Cardiac muscle cell (in vitro differentiated cells and primary cell): ENCODE measurements around the gene MCAT. TPM values are rescaled to one million over a fixed set of nuclear protein-coding genes. Genes with fewer than 3 reads are reported as not detected.
A peak's percentile ranks its signal among the peaks of the same experiment; 100 is the strongest.
"Not testable (repeated sequence)": the region's sequence is repeated elsewhere in the genome, so short reads cannot be mapped to it uniquely, and the experiment has no call there.

Experiments used
- DNase-seq, 2 donors: peaks; one replicate each; pipeline versions ENCODE4 v3.0.0 to v3.0.0-alpha.2; 2010 to 2017; ENCODE audit warnings: low read depth in 1 of 2, low spot score in 1 of 2
- H3K27ac ChIP-seq: fragments of 200-600 bp; sonication (generic); 2 replicates; pipeline ENCODE4 v1.5.1; 2016
- H3K27me3 ChIP-seq: fragments of 200-600 bp; sonication (generic); 2 replicates; pipeline ENCODE4 v1.6.0; 2016; ENCODE audit warnings: control low read depth
- H3K36me3 ChIP-seq: fragments of 200-600 bp; sonication (generic); 2 replicates; pipeline ENCODE4 v1.5.1; 2016; ENCODE audit warnings: control low read depth
- H3K4me1 ChIP-seq: fragments of 200-600 bp; sonication (generic); 2 replicates; pipeline ENCODE4 v1.8.1; 2017; ENCODE audit warnings: low read depth, mild to moderate bottlenecking, mixed run types
- H3K4me3 ChIP-seq: fragments of 200-600 bp; sonication (generic); 2 replicates; pipeline ENCODE4 v1.5.1; 2016; ENCODE audit warnings: mild to moderate bottlenecking
- H3K9me3 ChIP-seq: fragments of 200-600 bp; sonication (generic); 2 replicates; pipeline ENCODE4 v1.5.1; 2017; ENCODE audit warnings: low read depth, mild to moderate bottlenecking, control low read depth
- polyA plus RNA-seq: library from polyadenylated mRNA; unstranded; fragments of >200 nt; fragmentation: Nextera tagmentation; extraction: Ambion mirVana; gene quantifications from 2 replicates; pipeline ENCODE4 v1.2.1, GENCODE V29; 2016
- total RNA-seq: library from RNA; depleted of rRNA; stranded (reverse); fragments of >200 nt; gene quantifications from 2 replicates; pipeline ENCODE4 v1.2.3, GENCODE V29; 2016
- TF ChIP-seq, protein P1 (sequence below): IDR thresholded peaks from 2 replicates; pipeline ENCODE4 v1.5.1; 2012; ENCODE audit warnings: low read depth, mild to moderate bottlenecking, low read length

MCAT gene
- total and polyA plus RNA-seq, 2 experiments from 2014 or later, result 46.8 to 47.1 TPM

DNA sequence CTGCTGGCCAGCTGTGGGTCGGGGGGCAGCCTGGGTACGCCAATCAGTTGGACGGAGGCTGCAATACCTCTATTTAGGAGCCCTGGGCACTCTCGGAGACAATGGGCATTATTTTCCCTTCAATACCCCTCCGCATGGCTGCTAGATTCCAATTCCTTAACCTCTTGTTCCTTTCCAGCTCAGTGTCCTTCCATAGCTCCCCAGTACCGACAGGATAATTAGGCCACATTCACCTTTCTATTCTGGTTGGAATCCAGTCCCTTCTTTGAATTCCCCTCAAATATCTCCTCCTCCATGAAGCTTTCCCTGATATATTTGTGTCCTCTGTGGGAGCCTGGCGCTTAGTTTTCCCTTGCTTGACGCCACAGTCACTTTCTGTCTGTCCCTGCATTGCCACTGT, 36.9 kb downstream of the MCAT start:
- TF ChIP-seq, protein P1, sequence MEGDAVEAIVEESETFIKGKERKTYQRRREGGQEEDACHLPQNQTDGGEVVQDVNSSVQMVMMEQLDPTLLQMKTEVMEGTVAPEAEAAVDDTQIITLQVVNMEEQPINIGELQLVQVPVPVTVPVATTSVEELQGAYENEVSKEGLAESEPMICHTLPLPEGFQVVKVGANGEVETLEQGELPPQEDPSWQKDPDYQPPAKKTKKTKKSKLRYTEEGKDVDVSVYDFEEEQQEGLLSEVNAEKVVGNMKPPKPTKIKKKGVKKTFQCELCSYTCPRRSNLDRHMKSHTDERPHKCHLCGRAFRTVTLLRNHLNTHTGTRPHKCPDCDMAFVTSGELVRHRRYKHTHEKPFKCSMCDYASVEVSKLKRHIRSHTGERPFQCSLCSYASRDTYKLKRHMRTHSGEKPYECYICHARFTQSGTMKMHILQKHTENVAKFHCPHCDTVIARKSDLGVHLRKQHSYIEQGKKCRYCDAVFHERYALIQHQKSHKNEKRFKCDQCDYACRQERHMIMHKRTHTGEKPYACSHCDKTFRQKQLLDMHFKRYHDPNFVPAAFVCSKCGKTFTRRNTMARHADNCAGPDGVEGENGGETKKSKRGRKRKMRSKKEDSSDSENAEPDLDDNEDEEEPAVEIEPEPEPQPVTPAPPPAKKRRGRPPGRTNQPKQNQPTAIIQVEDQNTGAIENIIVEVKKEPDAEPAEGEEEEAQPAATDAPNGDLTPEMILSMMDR, result no peak
- Histone ChIP-seq H3K27ac (no peak overlapping the region), H3K4me1 (peaks cover 30% of the 10 kb centered on the region), H3K9me3 (no peaks in the 10 kb centered on the region), H3K36me3 (no peaks in the 10 kb centered on the region), H3K4me3 (no peak overlapping the region), H3K27me3 (peaks cover 18% of the 10 kb centered on the region)
- no peak for DNase-seq

DNA sequence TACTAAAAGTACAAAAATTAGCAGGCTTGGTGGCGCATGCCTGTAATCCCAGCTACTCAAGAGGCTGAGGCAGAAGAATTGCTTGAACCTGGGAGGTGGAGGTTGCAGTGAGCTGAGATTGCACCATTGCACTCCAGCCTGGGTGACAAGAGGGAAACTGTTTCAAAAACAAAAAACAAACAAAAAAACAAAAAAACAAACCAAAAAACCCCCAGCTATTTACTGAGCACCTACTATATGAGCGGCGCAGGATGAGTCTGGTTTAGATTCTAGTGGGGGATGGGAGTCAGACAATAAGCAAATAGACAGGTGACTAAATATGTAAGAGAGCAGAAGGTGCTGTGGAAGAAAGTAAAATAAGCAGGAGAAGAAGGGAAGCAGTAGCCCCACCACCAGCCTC, 38.2 kb downstream of the MCAT start:
- H3K27me3 ChIP-seq, H3K9me3 ChIP-seq, H3K36me3 ChIP-seq, H3K4me3 ChIP-seq, DNase-seq: not testable (repeated sequence)
- H3K27ac ChIP-seq, result peak overlapping the region; percentile 93
- H3K4me1 ChIP-seq, result peaks cover 44% of the 10 kb centered on the region

DNA sequence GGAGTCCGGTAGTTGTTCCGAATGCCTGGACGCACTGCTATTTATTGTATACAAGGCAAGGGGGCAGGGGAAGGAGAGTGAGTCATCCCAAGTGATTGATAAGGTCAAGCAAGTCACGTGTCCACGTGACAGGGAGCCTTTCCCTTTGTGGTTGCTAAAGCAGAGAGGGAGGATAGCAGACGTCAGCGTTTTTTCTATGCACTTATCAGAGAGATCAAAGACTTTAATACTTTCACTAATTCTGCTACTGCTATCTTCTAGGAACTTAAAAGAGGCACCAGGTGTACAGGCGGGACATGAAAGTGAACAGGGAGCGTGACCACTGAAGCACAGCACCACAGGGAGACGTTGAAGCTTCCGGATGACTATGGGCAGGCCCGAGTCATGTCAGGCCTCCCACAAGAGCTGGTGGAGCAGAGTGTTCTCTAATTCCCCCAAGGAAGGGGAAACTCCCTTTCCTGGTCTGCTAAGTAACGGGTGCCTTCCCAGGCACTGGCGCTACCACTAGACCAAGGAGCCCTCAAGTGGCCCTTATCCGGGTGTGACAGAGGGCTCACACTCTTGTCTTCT, 39.1 kb downstream of the MCAT start:
- H3K27me3 ChIP-seq, H3K36me3 ChIP-seq, H3K4me3 ChIP-seq, H3K9me3 ChIP-seq: not testable (repeated sequence)
- peak; percentile 44 to 64 for DNase-seq
- Histone ChIP-seq H3K27ac (peak overlapping the region; percentile 93), H3K4me1 (peaks cover 49% of the 10 kb centered on the region)

DNA sequence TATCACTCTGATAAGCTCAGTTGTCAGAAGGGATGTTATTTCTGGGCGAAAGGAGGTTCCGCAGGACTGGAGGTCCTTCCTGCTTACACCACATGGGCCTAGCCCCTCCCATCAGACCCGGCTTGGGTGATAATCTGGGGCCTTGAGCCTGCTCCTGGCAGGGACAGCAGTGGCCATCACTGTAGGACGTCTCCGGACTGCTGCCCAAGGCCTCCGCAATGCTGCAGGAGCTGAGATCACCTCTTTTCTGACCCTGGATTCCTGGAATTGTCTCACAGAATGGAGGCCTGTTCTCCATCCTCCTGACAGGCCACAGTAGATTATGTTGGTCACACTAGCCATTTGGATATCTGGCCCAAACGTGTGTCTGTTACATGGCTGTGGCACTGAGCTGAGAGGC, 41.9 kb downstream of the MCAT start:
- peak; percentile 52 to 86 for DNase-seq
- H3K4me1 ChIP-seq, result peaks cover 61% of the 10 kb centered on the region
- peak overlapping the region; percentile 99 for H3K27ac ChIP-seq
- H3K9me3 ChIP-seq, result no peaks in the 10 kb centered on the region
- no peak overlapping the region for H3K4me3 ChIP-seq
- H3K36me3 ChIP-seq, result no peaks in the 10 kb centered on the region
- H3K27me3 ChIP-seq, result no peaks in the 10 kb centered on the region
- TF ChIP-seq, protein P1, result no peak

DNA sequence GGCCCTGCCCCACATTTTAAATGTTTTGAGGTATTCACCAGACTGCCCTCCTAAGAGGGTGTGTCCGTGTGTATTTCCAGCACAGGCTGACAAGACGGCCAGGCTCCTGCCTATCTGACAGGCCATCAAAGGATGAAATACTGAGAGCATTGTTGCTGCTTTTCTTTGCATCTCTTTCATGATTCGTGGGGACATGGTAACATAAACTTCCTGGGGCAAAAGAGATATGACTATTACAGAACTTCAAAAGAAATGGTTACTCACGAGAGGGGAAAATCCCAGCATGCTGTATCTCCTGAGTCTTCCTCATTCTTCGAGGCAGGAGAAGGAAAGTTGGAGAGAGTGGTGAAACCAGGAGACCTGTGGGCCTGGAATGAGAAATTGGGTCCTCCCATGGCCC, 43.0 kb downstream of the MCAT start:
- Histone ChIP-seq H3K27ac (peak overlapping the region; percentile 99), H3K9me3 (no peaks in the 10 kb centered on the region)
- TF ChIP-seq, protein P1, result no peak

DNA sequence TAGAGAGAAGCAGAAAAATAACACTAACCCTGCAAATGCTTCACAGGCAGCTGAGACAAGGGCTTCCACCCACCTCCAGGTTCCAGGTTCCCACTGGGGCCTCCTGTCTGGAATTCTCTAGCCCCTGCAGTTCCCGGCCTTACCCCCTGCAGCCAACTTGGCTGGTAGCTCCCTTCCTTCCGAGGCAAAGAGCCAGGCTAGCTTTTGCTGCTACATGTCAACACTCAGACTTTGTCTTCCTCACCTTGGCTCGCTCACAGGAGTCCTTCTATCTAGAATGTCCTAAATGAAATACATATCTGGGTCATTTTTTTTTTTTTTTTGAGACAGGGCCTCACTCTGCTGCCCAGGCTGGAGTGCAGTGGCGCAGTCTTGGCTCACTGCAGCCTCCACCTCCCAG, 44.1 kb downstream of the MCAT start:
- DNase-seq, result no peak
- H3K4me3 ChIP-seq, result no peak overlapping the region
- peaks cover 66% of the 10 kb centered on the region for H3K4me1 ChIP-seq
- H3K27ac ChIP-seq, result peak overlapping the region; percentile 90
- H3K9me3 ChIP-seq, result no peaks in the 10 kb centered on the region
- H3K27me3 ChIP-seq, result no peaks in the 10 kb centered on the region
- no peaks in the 10 kb centered on the region for H3K36me3 ChIP-seq
- TF ChIP-seq, protein P1, result no peak

More for the DNA sequence above, 43.0 kb downstream of the MCAT start:
- DNase-seq, result no peak
- peaks cover 66% of the 10 kb centered on the region for H3K4me1 ChIP-seq
- no peak overlapping the region for H3K4me3 ChIP-seq
- H3K27me3 ChIP-seq, result no peaks in the 10 kb centered on the region
- H3K36me3 ChIP-seq, result no peaks in the 10 kb centered on the region
